ENCODE results near the gene TRIO.
"Not testable (repeated sequence)": the region's sequence is repeated elsewhere in the genome, so short reads cannot be mapped to it uniquely, and the experiment has no call there.

Gene TRIO

DNA sequence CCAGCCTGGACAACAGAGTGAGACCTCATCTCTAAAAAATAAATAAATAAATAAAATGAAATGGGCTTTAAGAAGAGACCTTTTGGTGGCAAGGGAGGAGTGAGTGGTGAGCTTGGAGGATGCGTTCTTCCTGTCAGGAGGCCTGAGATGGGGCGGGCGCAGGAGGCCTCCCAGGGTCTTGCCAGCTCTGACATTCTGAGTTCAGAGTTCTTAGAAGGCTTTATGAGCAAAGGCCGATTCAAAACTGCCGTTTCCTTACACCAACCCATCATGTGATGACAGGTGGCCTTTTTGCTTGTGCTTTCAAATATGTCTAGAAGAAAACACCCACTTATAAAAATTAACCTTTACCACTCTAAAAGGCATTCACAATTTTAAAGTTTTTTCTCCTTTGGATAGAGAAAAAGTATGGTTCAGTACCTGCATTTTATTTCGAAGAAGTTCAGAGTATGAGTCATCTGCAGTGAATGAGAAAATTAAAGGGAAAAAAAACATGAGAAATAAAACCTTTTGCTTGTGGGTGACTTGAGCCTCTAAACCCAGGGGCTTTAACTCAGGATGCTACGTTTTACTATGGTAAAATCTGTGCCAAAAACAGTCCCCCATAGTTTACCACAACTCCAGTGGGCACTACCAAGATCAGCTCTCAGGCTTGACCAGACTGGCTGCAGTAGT lies 281.0 kb downstream of the TRIO start:
- DNase-seq: no peak

DNA sequence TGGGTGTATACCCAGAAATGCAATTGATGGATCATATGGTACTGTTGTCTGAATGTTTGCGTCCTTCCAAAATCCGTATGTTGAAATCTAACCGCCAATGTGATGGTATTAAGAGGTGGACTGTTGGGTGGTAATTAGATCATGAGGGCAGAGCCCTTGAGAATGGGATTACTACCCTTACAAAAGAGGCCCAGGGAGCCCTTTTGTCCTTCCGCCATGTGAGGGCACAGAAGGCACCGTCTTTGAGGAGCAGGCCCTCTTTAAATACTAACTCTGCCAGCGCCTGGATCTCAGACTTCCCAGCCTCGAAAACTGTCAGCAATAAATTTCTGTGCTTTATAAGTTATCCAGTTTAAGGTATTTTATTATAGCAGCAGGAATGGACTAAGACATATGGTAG lies 282.4 kb downstream of the TRIO start:
- DNase-seq: no peak

DNA sequence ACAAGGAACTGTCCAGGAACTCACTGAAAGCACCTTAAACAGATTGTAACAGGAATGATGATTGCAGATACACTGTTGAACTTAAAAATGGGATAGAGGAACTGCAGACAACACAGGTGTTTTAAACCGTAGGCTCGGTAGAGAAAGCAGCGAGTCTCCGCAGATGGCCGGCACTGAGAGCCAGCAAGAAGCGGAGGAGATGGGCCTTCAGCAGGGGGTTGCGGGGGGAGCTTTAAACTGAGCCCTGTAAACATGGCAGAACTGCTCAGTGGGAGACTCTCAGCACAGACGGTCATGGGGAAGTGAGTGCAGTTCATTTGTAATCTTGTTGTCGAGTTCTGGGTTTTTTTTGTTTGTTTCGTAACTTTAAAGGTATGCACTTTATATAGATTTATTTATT lies 283.4 kb downstream of the TRIO start:
- DNase-seq: no peak

- DNase-seq: no peak
Measured at GRCh38 chr5:14428302-14429081, 285.4 kb downstream of the TRIO start.

DNA sequence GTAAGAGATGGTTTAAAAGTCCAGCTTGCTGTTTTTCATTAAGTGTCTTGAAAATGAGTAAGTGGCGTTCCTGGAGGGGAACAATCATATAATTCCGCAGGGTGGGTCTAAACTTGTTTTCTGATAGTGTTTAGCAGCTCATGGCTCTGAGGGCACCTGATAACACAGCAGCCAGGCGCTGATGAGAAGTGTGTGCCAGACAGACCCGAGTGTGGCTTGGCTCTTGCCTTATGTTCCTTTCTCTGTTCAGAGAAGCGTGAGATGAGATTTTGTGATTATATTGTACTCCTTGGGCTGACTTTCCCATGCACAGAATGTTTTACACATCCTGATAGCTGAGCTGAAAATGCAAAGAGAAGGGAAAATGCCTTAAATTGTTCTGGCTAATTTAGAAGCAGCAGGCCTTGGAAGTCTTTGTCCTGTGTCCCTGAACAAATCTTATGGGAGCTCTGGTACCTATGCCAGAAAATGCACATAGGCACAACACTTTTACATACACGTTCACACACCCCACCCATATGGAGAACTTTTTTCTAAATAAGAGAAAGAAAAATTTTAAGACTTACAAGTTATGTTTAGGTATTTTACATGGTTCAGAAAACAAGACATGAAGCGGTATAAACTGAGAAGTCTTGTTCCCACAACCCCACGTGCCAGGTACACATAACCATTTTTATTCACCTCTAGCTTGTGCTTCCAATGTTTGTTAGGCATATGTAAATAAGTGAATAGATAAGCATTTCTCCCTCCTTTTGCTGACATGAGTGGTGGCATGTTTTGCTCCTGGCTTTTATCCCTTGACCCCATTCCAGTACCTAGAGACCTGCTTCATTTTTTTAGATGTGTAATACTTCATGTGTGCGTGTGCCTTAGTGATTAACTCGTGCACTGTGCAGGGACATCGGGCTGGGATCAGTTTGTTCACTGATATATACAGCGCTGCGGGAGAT lies 286.2 kb downstream of the TRIO start:
- DNase-seq: no peak

DNA sequence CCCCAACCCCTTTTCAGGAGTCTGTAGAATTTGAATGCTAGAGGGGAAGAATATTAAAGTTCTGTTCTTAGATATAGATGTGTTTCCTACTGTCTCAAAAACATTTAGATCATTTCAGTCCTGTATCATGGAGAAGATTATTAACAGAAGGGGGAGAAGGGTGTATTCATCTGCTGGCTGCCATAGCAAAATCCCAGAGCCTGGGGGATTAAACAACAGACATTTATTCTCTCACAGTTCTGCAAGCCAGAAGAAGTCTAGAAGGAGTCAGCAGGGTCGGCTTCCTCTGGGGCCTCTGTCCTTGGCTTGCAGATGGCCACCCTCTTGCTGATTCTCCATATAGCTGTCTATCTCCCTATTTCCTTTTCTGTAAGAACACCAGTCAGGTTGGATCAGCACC lies 288.4 kb downstream of the TRIO start:
- DNase-seq: no peak

GRCh38 chr5:14432931-14433589 lies 289.9 kb downstream of the TRIO start:
- DNase-seq: no peak

DNA sequence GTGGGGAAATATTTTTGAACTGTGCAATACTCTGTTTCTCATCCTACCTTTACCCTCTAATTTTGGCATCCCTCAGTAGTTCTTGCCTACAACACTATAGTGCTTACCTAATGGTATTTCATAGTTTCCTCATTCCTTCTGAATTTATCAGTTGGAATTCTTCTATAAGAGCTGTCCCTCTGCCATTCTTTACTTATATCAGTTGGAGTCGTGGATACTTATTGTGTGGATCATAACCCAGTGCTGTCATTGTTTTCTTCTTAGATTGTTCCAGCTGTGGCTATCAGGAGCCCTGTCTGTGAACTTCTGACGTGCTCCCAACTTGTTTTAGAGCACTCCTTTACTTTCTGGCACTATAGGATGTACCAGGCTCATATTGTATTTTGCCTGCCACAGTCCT lies 292.3 kb downstream of the TRIO start:
- DNase-seq: no peak

- DNase-seq: not testable (repeated sequence)
Measured at GRCh38 chr5:14436122-14436521, 293.0 kb downstream of the TRIO start.

- no peak for DNase-seq
Measured at GRCh38 chr5:14436801-14437542, 293.8 kb downstream of the TRIO start.

GRCh38 chr5:14438195-14438606 lies 295.1 kb downstream of the TRIO start:
- no peak for DNase-seq

DNA sequence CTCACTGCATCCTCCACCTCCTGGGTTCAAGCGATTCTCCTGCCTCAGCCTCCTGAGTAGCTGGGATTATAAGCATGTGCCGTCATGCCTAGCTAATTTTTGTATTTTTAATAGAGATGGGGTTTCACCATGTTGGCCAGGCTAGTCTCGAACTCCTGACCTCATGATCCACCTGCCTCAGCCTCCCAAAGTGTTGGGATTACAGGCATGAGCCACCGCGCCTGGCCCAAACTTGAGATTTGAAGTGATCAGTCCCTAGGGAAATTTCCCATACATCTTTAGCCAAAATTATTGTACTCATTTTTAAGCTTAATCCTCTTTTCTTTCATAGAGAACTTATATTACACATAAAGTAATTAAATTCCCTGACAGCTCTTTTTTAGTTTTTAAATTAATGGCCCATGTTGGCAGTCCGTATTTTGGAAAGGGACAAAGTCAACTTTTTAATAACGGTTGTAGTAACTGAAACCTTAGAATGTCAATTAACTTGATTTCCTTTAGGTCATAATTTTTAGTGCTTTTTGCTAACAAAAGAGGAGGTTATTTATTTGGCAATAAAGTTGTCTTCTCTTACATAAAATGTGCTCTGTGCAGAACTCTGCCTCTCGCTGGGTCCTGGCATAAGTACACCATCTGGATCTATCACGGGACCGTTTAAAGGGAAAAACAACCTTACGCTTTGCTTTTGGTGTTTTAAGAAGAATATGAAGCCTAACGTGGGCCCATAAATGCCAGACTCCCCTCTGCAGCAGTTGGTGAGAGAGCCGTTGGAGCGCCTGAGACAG lies 296.1 kb downstream of the TRIO start:
- DNase-seq: no peak

DNA sequence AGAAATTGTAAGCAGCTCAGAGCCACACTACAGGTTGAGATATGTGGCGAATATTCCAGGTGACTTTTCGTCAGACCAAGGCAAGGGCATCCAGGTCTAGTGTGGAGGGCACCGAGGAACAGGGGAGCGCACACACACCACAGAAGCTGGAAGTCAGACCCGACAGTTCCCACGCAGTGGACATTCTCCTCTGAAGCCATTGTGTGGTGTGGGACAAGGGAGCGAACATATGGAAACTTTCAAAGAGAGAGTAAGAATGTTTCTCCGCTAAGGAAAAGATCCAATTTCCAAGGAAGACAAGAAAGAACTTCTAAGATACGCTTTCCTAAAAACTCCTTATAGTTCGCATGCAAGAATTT lies 297.1 kb downstream of the TRIO start:
- DNase-seq: no peak

- DNase-seq: no peak
Measured at GRCh38 chr5:14440582-14441431, 297.7 kb downstream of the TRIO start.

GRCh38 chr5:14441641-14442040 lies 298.5 kb downstream of the TRIO start:
- DNase-seq: no peak

DNA sequence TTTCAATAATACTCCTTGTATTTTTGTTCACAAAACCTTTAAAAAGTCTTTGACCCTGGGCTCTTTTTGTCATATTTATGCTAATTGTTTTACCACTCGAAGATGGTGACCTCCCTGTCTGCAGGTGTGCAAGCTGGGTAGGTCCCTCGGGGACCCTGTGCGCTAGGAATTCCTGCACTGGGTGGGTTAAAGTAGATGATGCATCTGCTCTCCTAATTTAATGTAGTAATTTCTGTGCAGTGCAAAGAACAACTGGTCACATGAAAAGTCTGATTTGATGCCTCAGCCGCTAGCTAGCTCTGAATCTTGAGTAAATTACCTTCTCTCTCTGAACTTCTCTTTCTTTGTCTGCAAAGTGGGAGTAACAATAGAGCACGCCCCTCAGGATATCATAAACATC lies 299.4 kb downstream of the TRIO start:
- DNase-seq: no peak

DNA sequence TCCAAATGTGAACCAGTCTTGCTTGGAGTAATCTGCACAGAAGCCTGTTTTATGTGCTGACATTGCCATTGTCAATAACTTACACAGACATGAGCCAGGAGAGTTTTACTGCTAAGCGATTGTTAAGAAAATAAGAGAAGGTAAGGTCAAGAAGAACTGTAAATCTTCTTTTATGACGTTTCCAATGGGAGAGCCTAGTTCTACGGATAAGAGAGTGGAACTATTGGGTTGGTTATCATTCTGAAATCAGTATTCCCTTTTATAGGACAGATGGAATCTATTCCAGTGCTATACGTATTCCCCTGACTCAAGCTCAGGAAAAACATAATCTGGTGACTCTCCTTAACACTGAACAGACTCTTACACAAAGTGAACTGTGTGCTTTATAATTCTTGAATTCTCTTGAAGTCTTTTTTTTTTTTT lies 300.5 kb downstream of the TRIO start:
- DNase-seq: no peak

DNA sequence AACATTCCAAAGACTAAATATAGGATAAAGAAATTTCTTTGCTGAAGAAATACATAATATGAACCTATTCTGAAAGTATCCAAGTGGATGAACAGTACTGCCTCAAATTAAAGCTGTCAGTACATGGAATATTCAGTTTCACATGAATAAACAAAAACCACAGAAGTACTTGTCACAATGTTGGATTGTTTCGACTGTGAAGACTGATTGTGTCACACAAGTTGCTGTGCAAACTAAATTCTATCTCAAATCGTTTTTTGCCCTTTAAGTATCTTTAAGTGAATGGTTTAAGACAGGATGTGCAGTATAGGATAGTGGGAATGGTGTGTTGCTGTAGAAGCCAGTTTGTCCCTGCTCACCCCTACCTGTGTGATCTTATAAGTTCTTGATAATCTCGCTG lies 301.0 kb downstream of the TRIO start:
- DNase-seq: no peak

DNA sequence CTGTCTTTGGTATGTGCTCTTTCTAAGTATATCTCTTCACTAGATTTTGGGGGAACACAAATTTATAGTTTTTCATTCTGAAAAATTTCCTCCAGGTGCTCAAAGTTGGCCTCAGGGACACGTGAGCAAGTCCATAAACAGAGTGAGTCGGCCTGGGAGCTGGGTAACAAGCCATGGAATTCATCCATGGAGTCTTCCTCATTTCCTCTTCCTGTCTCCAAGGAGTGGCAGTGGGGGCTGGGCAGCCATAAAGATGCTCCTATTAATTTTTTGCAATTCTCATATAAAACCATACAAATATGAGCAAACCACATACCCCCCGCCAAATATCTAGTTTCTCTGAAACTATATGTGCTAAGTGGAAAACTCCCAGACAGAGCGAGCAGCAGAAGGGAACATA lies 301.9 kb downstream of the TRIO start:
- DNase-seq: no peak

DNA sequence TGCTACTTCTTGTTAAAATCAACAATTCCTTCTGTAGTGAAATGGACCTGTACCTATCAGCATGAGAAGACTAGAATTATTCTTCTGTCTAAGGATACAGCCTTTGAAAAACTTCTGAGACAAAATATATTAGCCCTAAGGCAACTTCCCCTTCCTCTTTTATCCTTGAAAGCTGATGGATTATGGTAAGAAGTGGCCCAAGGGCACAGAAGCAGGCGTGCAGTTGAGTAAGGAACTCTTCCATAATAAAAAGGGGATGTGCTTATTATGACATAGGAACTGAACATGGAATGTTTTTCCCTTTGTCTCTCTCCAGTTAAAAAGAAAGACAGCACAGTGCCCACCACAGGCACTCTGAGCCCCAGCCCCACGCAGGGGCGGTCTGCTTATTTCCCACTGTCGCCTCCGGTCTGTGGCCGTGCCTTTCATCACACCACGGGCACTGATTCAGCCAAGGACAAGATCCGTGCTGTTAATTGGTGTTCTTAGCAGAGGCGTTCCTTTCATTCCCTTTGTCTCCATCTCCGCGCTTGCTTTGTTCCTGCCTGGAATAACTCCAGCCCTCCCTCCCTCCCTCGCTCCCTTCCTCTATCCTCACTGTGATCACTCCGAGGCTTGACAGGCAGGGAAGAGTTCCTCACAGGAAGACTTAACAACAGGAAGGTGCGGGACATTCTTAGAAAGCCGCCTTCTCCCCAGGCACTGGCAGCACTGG lies 302.6 kb downstream of the TRIO start:
- DNase-seq: no peak

Data from KG1 (cell line).